HG02884 (cell line): ENCODE data around the gene PDE6A.
"Not testable (repeated sequence)": the region's sequence is repeated elsewhere in the genome, so short reads cannot be mapped to it uniquely, and the experiment has no call there.

Experiments
- ATAC-seq: cut with Tn5 transposase; IDR thresholded peaks from one replicate; pipeline ENCODE4 v1.9.1; 2021; ENCODE audit warnings: mild to moderate bottlenecking, moderate library complexity; ENCODE audit not compliant: unreplicated experiment

Gene PDE6A

DNA sequence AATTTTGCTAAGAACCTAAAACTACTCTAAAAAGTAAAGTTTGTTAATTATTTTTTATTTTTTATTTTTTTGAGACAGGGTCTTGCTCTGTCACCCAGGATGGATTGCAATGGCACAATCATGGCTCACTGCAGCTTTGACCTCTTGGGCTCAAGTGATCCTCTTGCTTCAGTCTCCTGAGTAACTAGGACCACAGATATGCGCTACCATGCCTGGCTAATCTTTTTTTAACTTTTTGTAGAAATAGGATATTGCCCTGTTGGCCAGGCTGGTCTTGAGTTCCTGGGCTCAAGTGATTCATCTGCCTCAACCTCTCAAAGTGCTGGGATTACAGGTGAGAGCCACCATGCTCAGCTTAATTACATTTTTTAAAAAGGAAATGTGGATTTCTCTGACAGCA is 45.8 kb downstream of the PDE6A start:
- ATAC-seq = no peak

DNA sequence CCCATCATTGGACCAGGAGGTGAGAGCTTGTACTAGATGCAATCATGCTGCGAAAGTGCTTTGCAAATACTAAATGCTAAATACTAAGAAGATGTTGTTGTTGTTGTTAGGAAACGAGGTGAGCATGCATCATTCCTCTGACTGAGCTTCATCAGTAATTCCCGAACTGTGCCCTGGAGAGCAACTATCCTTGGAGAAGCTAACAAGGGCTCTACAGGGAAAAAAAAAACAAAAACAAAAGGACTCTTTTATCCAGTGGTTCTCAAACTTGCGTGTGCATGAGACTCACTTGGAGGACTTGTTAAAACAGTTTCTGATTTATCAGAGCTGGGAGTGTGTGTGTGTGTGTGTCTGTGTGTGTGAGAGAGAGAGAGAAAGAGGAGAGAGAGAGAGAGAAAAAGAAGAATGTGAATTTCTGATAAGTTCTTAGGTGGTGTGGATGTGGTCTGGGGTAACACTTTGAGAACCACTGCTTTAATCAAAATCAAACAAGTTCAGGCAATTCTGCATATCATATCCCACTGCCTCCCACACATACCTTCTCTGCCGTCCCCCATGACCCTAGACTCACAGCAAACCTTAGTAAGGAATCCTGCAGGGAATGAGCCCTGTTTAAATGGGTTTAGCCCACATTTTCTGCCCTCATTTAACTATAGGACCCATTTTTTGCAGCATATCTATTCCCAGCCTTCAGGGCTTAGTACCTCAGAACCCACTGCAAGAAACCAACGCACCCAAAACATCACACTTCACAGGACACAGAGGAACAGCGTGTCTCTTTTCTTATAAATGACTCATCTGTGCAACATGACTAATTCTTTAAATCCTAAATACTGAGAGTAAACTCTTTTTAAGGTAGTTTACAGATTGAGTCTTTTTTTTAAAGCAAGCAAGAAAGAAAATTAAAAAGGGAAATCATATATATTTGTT is 48.9 kb downstream of the PDE6A start:
- no peak for ATAC-seq

DNA sequence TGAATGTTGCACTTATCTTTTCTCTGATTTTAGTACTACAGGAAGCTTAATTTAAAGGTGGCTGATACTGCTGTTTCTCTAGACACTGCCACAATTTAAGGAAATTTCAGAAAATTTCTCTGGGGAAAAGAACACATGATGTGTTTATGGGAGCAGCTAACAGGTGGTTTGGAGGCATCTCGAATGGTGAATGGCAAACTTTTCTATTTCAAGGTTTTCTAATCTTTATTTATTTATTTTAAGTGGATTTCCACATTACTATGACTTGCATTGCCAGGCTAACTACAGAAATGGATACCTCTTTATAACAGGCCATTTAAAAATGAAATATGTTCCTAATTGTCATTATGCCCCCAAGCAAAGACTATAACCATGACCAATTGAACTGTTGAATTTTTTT is 50.4 kb downstream of the PDE6A start:
- no peak for ATAC-seq

DNA sequence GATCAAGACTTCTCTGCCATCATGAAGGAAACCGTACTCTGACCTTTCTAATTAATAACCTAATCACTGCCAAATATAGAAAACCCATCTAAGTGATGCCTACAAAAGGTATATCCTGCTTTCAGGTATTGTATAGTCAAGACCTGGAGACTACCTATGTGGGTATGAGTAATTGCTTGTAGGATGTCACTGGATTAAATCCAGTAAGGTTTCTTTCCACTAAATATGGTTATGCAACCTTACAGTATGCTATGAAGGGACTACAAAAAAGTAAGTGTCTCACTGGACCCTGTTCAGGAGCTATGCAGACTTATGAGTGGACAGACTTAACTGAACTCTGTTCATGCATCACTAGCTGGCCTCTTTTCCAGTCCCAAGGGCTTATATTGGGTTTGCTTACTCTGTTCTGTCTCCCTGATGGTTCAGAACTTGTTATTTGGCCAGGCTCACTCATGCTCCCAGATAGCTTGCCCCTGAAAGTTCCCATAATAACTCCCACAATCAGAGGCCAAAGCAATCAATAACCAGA is 51.1 kb downstream of the PDE6A start:
- no peak for ATAC-seq

DNA sequence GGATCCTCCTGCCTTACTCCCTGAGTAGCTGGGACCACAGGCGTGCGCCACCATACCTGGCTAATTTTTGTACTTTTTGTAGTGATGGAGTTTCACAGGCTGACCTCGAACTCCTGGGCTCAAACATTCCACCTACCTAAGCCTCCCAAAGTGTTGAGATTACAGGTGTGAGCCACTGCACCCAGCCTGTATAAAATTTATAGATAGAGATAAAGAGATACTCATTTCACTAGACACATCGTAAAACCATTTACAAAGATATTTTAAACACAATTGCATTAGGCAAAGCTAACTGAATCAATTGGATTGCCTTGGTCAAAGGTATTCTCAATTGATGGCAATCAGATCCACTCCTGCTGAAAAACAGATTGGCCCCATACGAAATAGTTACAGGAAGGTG is 52.0 kb downstream of the PDE6A start:
- ATAC-seq = no peak

DNA sequence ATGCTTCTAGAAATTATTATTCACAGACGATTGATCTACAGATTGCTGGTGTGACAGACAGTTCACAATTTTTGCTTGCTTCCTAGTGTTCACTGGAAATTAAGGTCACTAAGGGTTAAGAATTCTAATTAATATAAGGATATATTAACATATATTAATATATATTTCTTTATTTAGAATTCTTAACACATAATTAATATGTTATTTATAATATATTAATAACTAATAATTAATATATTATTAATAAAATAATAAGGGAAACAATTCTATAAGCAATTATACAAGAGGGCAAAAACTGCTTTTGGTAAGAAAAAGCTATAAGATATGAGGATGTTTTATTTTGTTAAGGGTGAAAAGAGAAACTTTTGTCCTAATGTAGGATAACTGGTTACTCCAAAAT is 56.3 kb downstream of the PDE6A start:
- ATAC-seq = no peak

DNA sequence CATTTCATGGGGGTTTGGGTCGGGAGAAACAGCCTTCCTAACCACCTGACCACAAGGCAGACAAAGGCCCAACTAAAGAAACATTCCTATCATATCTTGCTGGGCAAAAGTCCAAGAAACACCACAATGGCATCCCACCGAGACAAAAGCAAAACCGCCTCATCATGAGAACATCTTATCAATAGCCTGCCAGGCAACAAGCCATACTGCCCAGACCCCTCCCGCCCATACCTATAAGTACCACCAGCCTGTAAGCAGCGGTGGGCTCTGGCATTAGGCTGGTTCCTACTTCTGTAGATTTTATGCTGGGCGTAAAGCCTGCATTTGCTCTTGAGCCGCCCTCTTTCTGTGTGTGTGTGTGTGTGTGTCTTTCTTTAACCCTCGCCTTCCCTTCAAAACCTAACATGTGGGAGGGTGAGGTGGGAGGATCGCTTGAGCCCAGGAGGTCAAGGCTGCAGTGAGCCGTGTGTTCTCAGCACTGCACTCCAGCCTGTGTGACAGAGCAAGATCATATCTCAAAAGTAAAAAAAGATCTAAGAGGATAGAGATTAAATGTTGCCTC is 56.9 kb downstream of the PDE6A start:
- no peak for ATAC-seq

DNA sequence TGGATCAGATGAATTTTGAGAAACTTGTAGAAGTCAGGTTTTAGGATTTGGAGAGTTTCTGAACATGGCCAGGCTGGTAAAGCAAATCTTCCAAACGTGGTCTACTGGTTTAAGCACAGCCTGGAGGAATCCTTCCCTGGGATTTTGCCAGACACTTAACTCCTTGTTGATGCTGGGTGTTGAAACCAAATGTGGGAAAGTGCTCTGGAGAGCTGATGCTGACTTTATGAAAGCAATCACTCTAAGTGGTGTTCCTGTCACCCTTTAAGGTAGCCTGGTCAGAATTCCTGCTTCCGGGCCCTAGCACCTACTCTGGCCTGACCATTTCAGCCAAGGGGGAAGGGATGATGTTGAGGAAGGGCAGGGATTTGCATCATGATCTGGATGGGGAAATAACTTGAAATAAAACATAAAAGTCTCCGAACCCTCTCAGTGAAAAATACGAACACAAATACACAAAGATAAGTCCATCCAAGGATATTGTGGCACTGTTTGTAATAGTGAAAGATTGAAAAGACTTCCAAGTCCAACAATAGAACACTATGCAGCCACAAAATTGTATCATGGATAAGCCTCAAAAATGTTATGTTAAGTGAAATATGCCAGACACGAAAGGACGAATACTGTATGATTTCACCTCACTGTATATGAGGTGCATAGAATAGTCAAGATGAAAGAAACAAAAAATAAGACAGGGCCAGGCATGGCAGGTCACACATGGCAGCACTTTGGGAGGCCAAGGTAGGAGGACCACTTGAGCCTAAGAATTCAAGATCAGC is 57.7 kb downstream of the PDE6A start:
- no peak for ATAC-seq

DNA sequence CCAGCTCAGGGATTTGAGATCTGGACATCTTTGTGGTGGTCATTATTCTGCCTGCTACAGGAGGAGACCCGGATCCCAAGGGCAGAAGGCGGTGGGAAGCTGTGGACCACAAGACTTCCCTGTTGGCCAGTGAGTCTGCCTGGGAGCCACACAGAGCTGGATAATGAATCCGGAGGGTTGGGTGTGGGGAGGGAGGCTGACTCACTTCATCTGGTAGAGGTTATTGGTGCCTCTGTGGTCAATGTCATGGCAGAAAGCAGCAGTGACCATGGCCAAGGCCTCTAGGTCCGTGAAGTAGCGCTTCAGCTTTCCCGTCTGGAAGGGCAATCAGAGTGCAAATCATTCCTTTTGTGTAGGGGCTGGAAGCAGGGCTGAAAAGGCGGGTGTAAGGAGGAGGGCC is 58.5 kb downstream of the PDE6A start:
- ATAC-seq = no peak

DNA sequence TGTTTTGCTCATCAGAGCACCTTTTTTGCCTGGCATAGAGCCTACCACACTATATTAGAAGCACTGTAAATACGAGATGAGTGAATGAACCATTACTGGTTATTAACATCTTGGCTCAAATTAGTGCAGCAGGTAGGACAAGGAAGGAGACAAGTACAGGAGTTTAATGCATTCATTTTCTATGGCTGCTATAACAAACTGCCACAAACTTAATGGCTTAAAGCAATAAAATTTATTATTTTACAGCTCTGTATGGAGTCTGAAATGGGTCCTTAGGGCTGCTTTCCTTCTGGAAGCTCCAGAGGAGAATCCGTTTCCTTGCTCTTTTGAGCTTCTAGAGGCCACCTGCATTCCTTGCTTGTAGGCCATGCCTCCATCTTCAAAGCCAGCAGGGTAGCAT is 59.1 kb downstream of the PDE6A start:
- ATAC-seq = no peak

DNA sequence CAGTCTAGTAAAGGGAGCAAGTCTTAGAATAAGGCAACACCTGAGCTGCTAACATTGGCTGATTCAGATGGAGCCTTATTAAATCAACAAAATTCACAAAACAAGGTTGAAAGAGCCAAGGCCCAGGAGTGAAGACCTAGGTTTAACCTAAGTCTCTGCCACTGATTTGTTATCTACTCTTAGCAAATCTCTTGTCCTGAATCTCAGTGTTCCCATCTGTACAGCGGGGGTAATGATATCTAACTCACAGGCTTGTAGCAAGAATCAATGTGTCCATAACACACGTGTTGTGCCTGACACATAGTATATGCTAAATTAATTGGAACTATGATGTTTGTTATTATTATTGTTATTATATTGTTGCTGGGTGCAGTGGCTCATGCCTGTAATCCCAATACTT is 61.0 kb downstream of the PDE6A start:
- ATAC-seq = no peak

DNA sequence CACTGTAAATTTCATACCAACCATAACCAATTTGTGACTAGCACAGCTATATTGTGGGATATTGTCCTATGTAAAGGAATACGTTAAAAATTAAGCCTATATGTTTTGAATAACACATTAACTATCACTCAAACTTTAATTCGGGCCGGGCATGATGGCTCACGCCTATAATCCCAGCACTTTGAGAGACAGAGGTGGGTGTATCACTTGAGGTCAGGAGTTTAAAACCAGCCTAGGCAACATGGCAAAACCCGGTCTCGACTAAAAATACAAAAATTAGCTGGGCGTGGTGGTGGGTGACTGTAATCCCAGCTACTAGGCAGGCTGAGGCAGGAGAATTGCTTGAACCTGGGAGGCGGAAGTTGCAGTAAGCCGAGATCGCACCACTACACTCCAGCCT is 62.0 kb downstream of the PDE6A start:
- not testable (repeated sequence) for ATAC-seq

DNA sequence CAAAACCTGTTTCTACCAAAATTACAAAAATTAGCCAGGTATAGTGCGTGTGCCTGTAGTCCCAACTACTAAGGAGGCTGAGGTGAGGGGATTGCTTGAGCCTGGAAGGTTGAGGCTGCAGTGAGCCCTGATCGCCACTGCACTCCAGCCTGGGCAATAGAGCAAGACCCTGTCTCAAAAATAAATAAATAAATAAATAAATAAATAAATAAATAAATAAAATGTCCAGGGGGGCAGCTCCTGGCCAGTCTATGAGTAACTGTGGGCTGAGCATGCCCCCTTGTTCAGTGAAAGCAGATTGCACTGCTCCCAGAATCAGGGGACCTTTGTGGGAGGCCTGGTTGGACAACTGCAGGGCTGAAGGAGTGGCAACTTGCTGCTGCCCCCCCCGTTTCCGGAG is 62.7 kb downstream of the PDE6A start:
- ATAC-seq = no peak

DNA sequence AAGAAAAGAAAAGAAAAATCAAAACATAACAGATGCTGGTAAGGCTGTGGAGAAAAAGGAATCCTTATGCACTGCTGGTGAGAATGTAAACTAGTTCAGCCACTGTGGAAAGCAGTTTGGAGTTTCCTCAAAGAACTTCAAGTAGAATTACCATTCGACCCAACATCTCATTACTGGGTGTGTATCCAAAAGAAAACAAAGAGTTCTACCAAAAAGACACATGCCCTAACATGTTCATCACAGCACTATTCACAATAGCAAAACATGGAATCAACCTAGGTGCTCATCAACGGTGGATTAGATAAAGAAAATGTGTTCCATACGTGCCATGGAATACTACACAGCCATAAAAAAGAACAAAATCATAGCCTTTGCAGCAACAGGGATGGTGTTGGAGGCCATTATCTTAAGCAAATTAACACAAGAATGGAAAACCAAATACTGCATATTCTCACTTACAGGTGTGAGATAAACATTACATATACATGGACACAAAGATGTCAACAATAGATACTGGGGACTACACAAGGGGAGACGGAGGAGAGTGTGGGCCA is 63.4 kb downstream of the PDE6A start:
- no peak for ATAC-seq

DNA sequence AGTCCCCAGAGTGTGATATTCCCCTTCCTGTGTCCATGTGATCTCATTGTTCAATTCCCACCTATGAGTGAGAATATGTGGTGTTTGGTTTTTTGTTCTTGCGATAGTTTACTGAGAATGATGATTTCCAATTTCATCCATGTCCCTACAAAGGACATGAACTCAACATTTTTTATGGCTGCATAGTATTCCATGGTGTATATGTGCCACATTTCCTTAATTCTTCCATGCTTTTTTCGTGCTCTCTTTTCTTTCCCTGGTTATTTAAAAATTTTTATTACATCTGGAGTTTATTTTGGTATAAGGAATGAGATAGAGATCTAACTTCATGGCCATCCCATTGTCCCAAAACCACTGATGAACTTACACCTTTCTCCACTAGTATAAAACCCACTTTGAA is 65.0 kb downstream of the PDE6A start:
- not testable (repeated sequence) for ATAC-seq

DNA sequence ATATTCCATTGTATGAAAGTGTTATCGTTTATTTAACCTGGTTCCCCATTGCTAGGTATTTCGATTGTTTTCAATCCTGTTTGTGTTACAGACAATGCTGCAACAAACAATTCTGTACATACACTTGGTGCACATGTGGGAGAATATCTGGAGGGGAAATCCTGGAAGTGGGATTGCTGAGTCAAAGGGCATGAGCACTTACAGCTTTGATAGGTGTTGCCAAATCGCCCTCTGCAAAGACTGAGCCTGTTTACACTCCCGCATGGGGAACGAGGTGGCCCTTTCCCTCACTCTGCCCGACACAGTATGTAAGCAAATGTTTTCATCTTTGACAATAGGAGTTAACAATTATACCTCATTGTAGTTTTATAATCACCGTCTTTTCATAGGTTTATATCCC is 66.2 kb downstream of the PDE6A start:
- ATAC-seq = no peak

DNA sequence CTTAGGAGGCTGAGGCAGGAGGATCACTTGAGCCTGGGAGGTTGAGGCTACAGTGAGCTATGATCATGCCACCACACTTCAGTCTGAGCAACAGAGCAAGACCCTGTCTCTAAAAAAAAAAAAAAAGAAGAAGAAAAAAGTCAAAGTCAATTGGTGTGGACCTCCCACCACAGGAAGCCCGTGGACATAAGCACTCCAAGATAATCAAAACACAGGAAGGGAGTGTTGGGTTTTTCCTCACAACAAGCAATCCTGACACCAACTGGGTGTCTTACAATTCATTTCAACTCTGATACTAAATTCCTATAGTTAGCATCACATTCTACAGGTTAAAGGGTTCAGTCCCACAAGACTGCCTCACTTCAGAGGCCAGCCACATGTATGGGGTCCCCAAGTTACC is 70.7 kb downstream of the PDE6A start:
- ATAC-seq = no peak

DNA sequence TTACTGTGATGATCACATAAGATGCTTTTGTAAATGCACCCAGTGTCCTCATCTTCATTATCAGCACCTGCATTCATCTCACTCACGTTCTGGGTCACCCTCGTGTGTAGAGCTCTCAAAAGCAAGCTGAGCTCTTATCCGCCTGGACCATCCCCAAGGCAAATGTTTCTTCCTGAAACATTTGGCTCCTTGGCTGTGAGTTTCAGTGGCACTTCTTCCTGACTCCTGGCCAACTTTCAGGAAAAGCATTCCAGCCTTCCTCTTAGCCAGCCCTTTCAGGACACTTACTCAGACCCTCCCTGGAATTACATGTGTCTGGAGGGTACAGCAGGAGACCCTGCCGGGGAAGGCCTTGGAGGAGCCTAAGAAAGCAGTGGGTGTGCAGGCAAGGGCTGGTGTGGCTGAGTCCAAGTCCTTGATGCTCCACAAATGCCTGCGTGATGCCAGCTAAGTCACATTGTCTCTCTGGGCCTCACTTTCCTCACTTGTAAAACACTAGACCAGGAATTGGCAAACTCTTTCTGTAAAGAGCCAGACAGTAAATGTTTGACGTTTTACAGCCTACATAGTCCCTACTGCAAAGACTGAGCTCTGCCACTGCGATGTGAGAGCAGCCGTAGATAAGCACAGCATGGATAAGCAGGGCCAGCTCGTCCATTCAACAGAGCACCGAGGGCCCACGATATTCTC is 72.1 kb downstream of the PDE6A start:
- no peak for ATAC-seq

DNA sequence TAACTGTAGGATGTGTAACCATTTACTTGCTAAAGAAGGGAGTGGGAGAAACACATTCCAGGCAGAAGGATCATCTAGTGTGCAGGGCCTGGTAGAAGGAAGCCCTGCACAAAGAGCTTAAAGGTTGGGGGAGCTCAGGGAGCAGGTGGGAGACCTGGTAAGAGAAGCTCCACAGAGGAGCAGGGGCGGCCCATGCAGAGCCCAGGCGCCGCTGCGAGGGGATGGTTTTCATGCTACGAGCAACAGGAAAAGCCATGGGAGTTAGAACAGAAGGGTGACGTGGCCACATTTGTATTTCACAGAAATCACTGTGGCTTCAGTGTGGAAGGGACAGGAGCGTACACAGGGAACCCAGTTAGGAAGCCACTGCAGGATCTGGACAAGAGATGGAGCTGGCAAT is 73.1 kb downstream of the PDE6A start:
- no peak for ATAC-seq

DNA sequence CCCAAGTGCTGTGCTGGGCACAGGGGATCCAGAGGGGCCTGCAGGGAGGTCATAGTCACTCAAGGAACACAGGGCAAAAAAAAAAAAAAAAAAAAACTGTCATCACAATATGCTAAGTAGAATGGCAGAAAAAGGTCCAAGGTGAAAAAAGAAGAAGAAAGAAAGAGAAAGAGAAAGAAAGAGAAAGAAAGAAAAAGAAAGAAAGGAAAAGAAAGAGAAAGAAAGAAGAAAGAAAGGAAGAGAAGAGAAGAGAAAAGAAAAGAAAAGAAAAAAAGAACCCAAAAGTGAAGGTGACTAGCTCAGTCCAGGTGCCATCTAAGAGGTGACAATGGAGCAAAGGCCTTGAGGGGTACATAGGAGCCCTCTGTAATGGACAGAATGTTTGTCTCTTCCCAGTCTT is 73.9 kb downstream of the PDE6A start:
- ATAC-seq = no peak

DNA sequence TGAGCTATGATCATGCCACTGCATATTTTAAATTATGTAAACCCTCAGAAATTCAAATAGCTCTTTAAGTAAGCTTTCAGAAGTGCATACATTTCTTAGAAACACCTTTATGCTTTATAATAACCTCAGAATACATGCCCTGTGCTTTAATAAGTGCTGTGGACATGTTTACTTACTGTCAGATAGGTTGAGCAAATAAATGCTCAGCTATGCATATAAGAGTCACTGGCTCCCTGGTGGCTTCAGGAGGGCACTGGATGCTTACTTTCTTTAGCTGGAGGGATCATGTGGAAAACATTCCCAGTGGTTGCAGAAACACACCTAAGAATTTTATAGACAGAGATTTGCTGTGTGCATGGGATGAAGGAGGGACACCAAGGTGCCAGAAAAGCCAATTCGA is 74.4 kb downstream of the PDE6A start:
- no peak for ATAC-seq
